Fibroblast of pulmonary artery (primary cell): Measurements from ENCODE around the gene GEMIN7.

ENCODE experiments used
- DNase-seq: peaks from one replicate; pipeline ENCODE4 v3.0.0-alpha.2; 2010; ENCODE audit warnings: low read depth
- H3K4me3 ChIP-seq: replicated peaks from 2 replicates; pipeline ENCODE4 v1.5.1; 2011; ENCODE audit warnings: low read depth, mild to moderate bottlenecking, control low read depth, low read length, moderate library complexity
- TF ChIP-seq, protein P1 (sequence below): IDR thresholded peaks from 2 replicates; pipeline ENCODE4 v1.5.1; 2011; ENCODE audit warnings: mild to moderate bottlenecking, control low read depth, low read length, inconsistent platforms; ENCODE audit errors: missing control alignments

Gene GEMIN7

DNA sequence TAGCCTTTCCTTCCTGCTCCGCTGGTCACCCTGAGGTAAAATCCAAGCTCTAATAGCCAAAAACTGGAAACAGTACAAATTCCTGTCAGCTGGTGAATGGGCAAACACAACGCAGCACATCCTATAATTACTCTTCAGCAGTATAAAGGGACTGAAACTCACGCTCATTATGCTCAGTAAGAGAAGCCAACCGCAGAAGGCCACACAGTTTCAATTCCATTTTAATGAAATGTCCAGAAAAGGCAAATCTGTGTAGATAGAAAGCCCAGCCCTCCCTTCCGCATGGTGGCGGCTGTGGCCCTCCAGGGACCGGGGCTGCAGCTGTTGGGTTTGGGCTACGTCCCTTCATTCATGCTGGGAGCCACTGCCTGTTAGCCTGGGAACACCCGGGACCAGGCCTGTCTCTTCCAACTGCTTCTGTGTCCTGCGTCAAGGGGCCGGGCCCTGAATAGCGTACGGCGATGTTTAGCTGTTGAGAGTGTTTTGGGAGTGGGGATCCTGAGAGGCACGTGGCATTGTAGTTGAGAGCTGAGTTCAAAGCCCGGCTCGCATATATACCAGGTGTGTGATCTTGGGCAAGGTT, 58.2 kb downstream of the GEMIN7 start:
- no peak overlapping the region for H3K4me3 ChIP-seq
- no peak for DNase-seq
- TF ChIP-seq, protein P1, sequence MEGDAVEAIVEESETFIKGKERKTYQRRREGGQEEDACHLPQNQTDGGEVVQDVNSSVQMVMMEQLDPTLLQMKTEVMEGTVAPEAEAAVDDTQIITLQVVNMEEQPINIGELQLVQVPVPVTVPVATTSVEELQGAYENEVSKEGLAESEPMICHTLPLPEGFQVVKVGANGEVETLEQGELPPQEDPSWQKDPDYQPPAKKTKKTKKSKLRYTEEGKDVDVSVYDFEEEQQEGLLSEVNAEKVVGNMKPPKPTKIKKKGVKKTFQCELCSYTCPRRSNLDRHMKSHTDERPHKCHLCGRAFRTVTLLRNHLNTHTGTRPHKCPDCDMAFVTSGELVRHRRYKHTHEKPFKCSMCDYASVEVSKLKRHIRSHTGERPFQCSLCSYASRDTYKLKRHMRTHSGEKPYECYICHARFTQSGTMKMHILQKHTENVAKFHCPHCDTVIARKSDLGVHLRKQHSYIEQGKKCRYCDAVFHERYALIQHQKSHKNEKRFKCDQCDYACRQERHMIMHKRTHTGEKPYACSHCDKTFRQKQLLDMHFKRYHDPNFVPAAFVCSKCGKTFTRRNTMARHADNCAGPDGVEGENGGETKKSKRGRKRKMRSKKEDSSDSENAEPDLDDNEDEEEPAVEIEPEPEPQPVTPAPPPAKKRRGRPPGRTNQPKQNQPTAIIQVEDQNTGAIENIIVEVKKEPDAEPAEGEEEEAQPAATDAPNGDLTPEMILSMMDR, result no peak

DNA sequence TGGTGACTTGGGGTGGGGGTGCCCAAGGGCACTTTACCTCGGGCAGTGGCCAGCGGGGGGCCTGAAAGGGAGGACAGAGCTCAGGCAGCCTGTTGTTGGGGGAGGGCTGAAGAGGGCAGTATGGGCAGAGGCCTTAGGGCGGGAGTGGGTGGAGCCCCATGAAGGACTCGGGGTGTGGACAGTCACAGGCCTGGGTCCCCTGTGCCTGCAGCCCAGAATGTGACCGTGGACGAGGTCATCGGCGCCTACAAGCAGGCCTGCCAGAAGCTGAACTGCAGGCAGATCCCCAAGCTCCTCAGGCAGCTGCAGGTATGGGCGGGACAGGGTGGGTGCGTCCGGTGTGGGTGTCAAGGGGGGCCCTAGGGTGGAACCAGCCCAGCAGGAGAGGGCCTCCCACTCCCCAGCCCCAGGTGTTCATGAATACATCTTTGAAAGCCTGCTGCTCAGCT, 59.3 kb downstream of the GEMIN7 start:
- TF ChIP-seq, protein P1, result no peak
- H3K4me3 ChIP-seq, result no peak overlapping the region

DNA sequence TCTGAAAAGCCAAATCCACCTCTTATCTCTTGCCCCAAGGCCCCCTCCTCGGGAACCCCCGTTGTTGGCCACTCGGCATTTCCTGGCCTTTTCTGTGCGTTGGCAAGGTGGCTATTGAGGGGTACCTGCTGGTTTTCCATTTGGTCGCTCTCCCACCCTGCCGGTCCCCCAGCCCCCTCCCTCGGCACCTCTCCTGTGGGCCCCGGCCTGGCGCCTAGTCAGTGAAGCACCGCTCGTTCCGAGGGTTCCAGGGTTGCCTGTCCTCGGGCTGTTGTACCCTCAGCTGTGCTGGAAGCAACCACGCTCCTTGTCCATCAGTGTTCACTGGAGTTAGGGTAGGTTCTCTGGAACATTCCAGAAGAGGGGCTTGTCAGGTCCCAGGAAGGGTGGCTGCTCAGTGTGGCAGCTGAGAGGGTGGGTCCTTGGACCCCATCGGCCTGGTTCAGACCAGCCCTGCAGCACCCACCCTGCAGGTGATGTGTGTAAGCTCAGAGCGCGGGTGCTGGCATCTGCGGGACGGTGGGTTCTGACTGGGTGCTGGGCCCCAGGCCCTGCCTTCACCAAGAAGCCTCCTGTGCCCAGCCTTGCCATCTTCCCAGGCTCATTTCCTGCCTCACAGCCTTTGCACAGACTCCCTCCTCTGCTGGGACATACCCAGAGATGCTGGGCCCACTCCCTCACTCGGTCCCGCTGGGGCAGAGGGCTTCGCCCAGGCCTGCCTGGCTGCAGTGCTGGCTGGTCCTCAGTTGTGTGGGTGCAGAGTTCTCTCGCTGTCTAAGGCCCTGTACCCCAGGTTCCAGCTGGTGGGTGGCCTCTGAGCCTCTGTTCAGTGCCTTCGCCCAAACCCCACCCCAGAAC, 60.5 kb downstream of the GEMIN7 start:
- DNase-seq, result no peak
- no peak overlapping the region for H3K4me3 ChIP-seq
- TF ChIP-seq, protein P1, result no peak

More for the DNA sequence above, 59.3 kb downstream of the GEMIN7 start:
- no peak for DNase-seq

DNA sequence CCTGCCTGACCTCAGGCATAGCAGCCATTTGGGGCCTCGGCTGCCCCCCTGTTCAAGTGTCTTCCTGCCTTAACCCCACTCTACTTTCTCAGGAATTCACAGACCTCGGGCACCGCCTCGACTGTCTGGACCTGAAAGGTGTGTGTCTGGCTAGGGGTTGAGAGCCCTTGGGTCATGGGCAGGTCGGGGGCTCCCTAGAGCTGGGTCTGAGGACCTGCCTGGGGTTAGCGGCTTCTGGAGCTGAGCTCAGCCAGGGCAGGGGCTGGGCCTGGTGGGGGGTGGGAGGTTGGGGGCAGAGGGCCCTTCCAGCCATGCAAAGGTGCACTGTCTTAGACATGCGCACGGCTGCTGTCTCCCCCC, 61.1 kb downstream of the GEMIN7 start:
- TF ChIP-seq, protein P1, result no peak
- H3K4me3 ChIP-seq, result no peak overlapping the region
- no peak for DNase-seq

DNA sequence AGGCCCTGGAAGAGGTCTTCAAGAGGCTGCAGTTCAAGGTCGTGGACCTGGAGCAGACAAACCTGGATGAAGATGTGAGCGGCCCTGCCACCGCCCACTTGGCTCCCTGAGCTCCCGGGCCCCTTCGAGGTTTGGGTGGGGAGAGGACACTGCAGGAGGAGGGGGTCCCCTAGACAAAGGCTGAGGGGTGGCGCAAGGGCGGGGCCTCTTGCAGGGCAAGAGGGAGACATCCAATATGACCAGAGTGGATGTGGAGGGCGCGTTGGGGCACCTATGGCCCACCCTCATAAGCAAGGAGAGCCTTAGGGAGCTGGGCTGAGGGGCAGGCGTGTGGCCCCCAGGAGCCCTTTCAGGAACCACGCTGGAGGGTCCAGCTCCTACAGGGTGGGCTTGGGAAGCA, 61.5 kb downstream of the GEMIN7 start:
- no peak for DNase-seq
- TF ChIP-seq, protein P1, result no peak
- H3K4me3 ChIP-seq, result no peak overlapping the region
